Kidney (tissue), 14 donors: ENCODE measurements around the gene ARHGDIA. TPM values are rescaled to one million over a fixed set of nuclear protein-coding genes. Genes with fewer than 3 reads are reported as not detected.

Experiments used
- DNase-seq, 5 donors: peaks; one replicate each; pipeline ENCODE4 v3.0.0-alpha.2; 2013 to 2020
- FAIRE-seq: peaks from 2 replicates; lab custom pipeline; 2012; peaks lifted over from hg19 to GRCh38; lab: Jason Lieb, UNC
- H3K27ac ChIP-seq, 2 donors: one replicate each; pipeline ENCODE4 v1.7.0; 2013; ENCODE audit warnings: low read depth in 2 of 2, low read length in 2 of 2, inconsistent platforms in 1 of 2
- H3K27me3 ChIP-seq: one replicate; pipeline ENCODE4 v1.7.1; 2013; ENCODE audit warnings: low read length, inconsistent platforms; ENCODE audit not compliant: control insufficient read depth, insufficient read depth
- H3K36me3 ChIP-seq, 3 donors: one replicate each; pipeline versions ENCODE4 v1.7.0 to v1.7.1; 2013; ENCODE audit warnings: low read length in 3 of 3, control low read depth in 1 of 3, inconsistent platforms in 1 of 3; ENCODE audit not compliant: insufficient read depth in 3 of 3, control insufficient read depth in 2 of 3
- H3K4me1 ChIP-seq, 3 donors: one replicate each; pipeline versions ENCODE4 v1.7.0 to v1.7.1; 2013; ENCODE audit warnings: low read length in 3 of 3, inconsistent platforms in 1 of 3, low read depth in 1 of 3; ENCODE audit not compliant: control insufficient read depth in 2 of 3, insufficient read depth in 2 of 3
- H3K4me3 ChIP-seq, 3 donors: one replicate each; pipeline versions ENCODE4 v1.7.0 to v1.8.1; 2013; ENCODE audit warnings: low read length in 3 of 3, control low read depth in 1 of 3, inconsistent platforms in 1 of 3
- H3K9ac ChIP-seq, 3 donors: one replicate each; pipeline versions ENCODE4 v1.7.0 to v1.7.1; 2013; ENCODE audit warnings: low read length in 3 of 3, control low read depth in 1 of 3, inconsistent platforms in 1 of 3
- H3K9me3 ChIP-seq, 3 donors: one replicate each; pipeline versions ENCODE4 v1.7.0 to v1.7.1; 2013; ENCODE audit warnings: low read length in 3 of 3, control low read depth in 1 of 3, inconsistent platforms in 1 of 3; ENCODE audit not compliant: control insufficient read depth in 2 of 3, insufficient read depth in 1 of 3
- intact Hi-C: fragments of 100-400 bp; cut with DNase I; formaldehyde crosslinking; loops from one replicate; pipeline ENCODE4 v1.11.1; 2022
- polyA plus RNA-seq: library from polyadenylated mRNA; stranded (reverse); fragments of 350-450 nt; fragmentation: Illumina TruSeq; extraction: RNeasy Lipid Tissue Mini Kit (QIAGEN cat#74804); gene quantifications from one replicate; pipeline ENCODE4 v1.2.3, GENCODE V29; 2014; ENCODE audit warnings: low read depth, low replicate concordance; ENCODE audit not compliant: insufficient read depth
- total RNA-seq: library from RNA; stranded (reverse); fragmentation: NEBNext Ultra II Directional; extraction: Animal tissue kit (Norgen Biotek cat#: 25700); gene quantifications from one replicate; pipeline ENCODE4 v1.2.1, GENCODE V29; 2021
- TF ChIP-seq, protein P1 (sequence below): IDR thresholded peaks from 3 replicates; pipeline ENCODE4 v1.5.1; 2012; ENCODE audit warnings: mild to moderate bottlenecking, moderate library complexity, borderline replicate concordance; ENCODE audit not compliant: insufficient read depth; ENCODE audit errors: extremely low read depth
- donor health status: control.
- donor health status: control.
- donor health status: control.
- donor health status: control.
- donor health status: control.
- donor health status: DM: yes; HTN: yes; CAD: no.
- donor health status: Normal renal cell carcinoma (clear cell type).

The ARHGDIA gene
- total and polyA plus RNA-seq, 2 donors from 2014 or later, result 424 to 453 TPM

DNA sequence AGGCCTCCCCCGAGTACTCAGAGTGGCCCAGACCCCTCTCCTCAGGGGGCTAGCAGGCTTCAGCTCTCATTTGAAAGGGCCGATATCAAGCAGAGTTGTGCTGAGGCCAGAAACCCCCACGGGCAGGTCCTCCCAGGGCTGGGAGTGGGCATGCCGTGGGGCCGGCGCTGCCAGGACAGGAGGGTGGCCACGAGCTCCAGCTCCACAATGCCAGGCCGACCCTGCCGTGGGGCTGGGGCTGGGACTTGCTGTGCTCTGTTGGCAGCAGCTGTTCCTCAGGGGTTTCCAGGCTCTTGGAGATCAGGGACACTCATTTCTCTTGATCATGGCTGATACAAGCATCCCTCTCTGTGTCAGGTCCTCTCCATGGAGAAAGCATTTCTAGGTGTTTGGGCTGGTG, 27.7 kb upstream of the ARHGDIA start:
- peaks cover 3 to 29% (median 3%) of the 10 kb centered on the region in 3 donors for H3K36me3 ChIP-seq

DNA sequence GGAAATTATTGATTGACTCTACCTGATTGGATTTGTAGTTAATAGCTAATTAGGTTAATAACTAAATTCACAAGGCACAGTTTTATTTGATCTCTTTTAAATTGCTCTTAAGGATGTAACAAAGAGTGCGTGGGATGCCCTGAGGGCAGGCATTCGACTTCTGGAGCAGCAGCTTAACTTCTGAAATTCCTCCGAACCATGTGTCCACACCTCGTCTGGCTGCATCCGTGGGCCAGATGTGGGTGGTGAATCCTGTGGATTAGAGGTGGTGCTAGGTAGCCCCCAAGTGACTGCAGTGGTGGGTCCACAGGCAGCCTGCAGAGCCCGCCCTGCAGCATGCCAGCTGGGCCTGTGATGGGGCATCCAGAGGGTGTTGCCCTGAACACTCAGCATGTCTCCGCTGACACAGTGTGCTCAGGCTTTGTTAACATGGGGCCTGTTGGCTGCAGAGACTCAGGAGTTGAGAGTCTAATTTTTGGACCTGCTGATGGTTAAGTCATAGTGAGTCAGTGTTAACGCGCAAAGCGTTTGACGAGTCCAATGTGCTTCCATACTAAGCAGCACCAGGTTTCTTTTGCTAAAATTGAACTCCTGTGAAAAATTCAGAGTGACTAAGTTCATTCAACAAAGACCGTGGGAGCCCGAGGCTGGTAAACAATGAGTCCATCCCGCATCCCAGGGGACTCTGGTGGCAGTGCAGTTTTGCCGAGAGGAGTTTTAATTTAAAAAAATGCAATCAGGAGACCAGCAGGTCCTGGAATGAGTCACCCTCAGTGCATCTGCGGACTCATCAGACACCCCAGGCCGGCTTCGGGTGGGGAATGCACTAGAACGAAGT, 27.1 kb upstream of the ARHGDIA start:
- Histone ChIP-seq H3K9ac (no peak overlapping the region), H3K36me3 (peaks cover 3 to 29% (median 3%) of the 10 kb centered on the region in 3 donors), H3K9me3 (no peaks in the 10 kb centered on the region), H3K4me3 (no peak overlapping the region), H3K27me3 (no peaks in the 10 kb centered on the region), H3K4me1 (peaks cover 0 to 3% (median 0%) of the 10 kb centered on the region in 3 donors), H3K27ac (no peak overlapping the region)
- FAIRE-seq, result no peak
- intact Hi-C loops, result no loop called here
- TF ChIP-seq, protein P1, sequence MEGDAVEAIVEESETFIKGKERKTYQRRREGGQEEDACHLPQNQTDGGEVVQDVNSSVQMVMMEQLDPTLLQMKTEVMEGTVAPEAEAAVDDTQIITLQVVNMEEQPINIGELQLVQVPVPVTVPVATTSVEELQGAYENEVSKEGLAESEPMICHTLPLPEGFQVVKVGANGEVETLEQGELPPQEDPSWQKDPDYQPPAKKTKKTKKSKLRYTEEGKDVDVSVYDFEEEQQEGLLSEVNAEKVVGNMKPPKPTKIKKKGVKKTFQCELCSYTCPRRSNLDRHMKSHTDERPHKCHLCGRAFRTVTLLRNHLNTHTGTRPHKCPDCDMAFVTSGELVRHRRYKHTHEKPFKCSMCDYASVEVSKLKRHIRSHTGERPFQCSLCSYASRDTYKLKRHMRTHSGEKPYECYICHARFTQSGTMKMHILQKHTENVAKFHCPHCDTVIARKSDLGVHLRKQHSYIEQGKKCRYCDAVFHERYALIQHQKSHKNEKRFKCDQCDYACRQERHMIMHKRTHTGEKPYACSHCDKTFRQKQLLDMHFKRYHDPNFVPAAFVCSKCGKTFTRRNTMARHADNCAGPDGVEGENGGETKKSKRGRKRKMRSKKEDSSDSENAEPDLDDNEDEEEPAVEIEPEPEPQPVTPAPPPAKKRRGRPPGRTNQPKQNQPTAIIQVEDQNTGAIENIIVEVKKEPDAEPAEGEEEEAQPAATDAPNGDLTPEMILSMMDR, result no peak
- DNase-seq, result no peak

More for the DNA sequence above, 27.7 kb upstream of the ARHGDIA start:
- Histone ChIP-seq H3K4me1 (peaks cover 0 to 3% (median 0%) of the 10 kb centered on the region in 3 donors), H3K27me3 (no peaks in the 10 kb centered on the region), H3K9me3 (no peaks in the 10 kb centered on the region), H3K9ac (no peak overlapping the region), H3K4me3 (no peak overlapping the region), H3K27ac (no peak overlapping the region)
- TF ChIP-seq, protein P1, result no peak
- intact Hi-C loops, result no loop called here
- DNase-seq, result no peak
- no peak for FAIRE-seq

DNA sequence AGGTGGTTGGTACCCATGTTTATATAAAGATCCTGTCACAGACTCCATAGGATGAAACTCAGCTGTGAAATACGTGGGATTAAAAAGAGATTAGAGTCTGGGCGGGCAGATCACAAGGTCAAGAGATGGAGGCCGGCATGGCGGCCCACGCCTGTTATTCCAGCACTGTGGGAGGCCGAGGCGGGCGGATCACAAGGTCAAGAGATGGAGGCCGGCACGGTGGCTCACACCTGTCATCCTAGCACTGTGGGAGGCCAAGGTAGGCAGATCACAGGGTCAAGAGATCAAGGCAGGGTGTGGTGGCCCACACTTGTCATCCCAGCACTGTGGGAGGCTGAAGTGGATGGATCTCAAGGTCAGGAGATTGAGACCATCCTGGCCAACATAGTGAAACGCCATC, 24.3 kb upstream of the ARHGDIA start:
- DNase-seq, result no peak
- peaks cover 0 to 3% (median 1%) of the 10 kb centered on the region in 3 donors for H3K4me1 ChIP-seq
- no peak overlapping the region for H3K4me3 ChIP-seq
- H3K9ac ChIP-seq, result no peak overlapping the region
- peaks cover 3 to 28% (median 3%) of the 10 kb centered on the region in 3 donors for H3K36me3 ChIP-seq
- H3K9me3 ChIP-seq, result no peaks in the 10 kb centered on the region
- intact Hi-C loops, result no loop called here
- TF ChIP-seq, protein P1, result no peak
- no peak for FAIRE-seq
- H3K27ac ChIP-seq, result no peak overlapping the region
- no peaks in the 10 kb centered on the region for H3K27me3 ChIP-seq

DNA sequence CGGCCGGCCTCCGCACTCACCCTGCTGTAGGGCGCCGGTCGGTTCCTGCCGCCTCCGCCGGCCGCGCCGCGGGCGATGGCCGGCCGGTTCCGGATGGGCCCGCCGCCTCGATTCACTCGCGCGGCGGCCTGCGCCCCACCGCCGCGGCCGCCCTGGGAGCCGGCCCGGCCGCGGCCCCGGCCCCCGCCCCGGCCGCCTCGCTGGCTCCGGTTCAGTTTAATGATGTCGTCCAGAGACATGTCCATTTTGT, 20.1 kb upstream of the ARHGDIA start:
- H3K4me3 ChIP-seq, result no peak overlapping the region
- no peak overlapping the region for H3K9ac ChIP-seq
- FAIRE-seq (no peak), DNase-seq (no peak)
- H3K27me3 ChIP-seq, result no peaks in the 10 kb centered on the region
- H3K36me3 ChIP-seq, result peaks cover 0 to 26% (median 16%) of the 10 kb centered on the region in 3 donors
- TF ChIP-seq, protein P1, result no peak
- intact Hi-C loops, result no loop called here
- H3K4me1 ChIP-seq, result peaks cover 0 to 5% (median 5%) of the 10 kb centered on the region in 3 donors
- no peak overlapping the region for H3K27ac ChIP-seq
- H3K9me3 ChIP-seq, result no peaks in the 10 kb centered on the region
